ENCODE results near the gene LMNB1. TPM values are rescaled to one million over a fixed set of nuclear protein-coding genes. Genes with fewer than 3 reads are reported as not detected.

LMNB1 gene
- total RNA-seq, 1 donor from 2014 or later: 3.9 TPM

GRCh38 chr5:126878634-126879033, 101.7 kb downstream of the LMNB1 start:
- Histone ChIP-seq H3K27me3 (ENCODE audit: control insufficient read depth, insufficient read depth, low read length) (no peaks in the 10 kb centered on the region), H3K4me3 (ENCODE audit: low read depth, low read length) (no peak overlapping the region), H3K36me3 (ENCODE audit: control insufficient read depth, insufficient read depth, low read length) (no peaks in the 10 kb centered on the region)
- FAIRE-seq: no peak
- TF ChIP-seq CTCF (IDR thresholded peaks at IDR 0.05; ENCODE audit: insufficient read depth, low read length, severe bottlenecking): no peak
- no peak for DNase-seq (ENCODE audit: low read depth)

- FAIRE-seq: no peak
- H3K4me3 ChIP-seq (ENCODE audit: low read depth, low read length): no peak overlapping the region
- no peak for TF ChIP-seq CTCF (IDR thresholded peaks at IDR 0.05; ENCODE audit: insufficient read depth, low read length, severe bottlenecking)
- no peak for DNase-seq (ENCODE audit: low read depth)
- no peaks in the 10 kb centered on the region for H3K36me3 ChIP-seq (ENCODE audit: control insufficient read depth, insufficient read depth, low read length)
- H3K27me3 ChIP-seq (ENCODE audit: control insufficient read depth, insufficient read depth, low read length): no peaks in the 10 kb centered on the region
Measured at GRCh38 chr5:126881821-126882600, 105.1 kb downstream of the LMNB1 start.

GRCh38 chr5:126883564-126884245, 106.8 kb downstream of the LMNB1 start:
- Histone ChIP-seq H3K36me3 (ENCODE audit: control insufficient read depth, insufficient read depth, low read length) (no peaks in the 10 kb centered on the region), H3K4me3 (ENCODE audit: low read depth, low read length) (no peak overlapping the region), H3K27me3 (ENCODE audit: control insufficient read depth, insufficient read depth, low read length) (no peaks in the 10 kb centered on the region)
- FAIRE-seq (no peak), DNase-seq (ENCODE audit: low read depth) (peak; percentile 13)
- no peak for TF ChIP-seq CTCF (IDR thresholded peaks at IDR 0.05; ENCODE audit: insufficient read depth, low read length, severe bottlenecking)

GRCh38 chr5:126884269-126884819, 107.4 kb downstream of the LMNB1 start:
- DNase-seq (ENCODE audit: low read depth) (peak; percentile 97), FAIRE-seq (peak; percentile 93)
- Histone ChIP-seq H3K4me3 (ENCODE audit: low read depth, low read length) (no peak overlapping the region), H3K27me3 (ENCODE audit: control insufficient read depth, insufficient read depth, low read length) (no peaks in the 10 kb centered on the region), H3K36me3 (ENCODE audit: control insufficient read depth, insufficient read depth, low read length) (no peaks in the 10 kb centered on the region)
- TF ChIP-seq CTCF (IDR thresholded peaks at IDR 0.05; ENCODE audit: insufficient read depth, low read length, severe bottlenecking): no peak

Other genes with a start within 250 kb of the LMNB1 start
- gene ALDH7A1, start 181.9 kb upstream of the LMNB1 start, total RNA-seq: 44.2 and 46.7 TPM in 2 replicates
- gene PHAX, start 176.2 kb upstream of the LMNB1 start, total RNA-seq: 39.7 and 56.9 TPM in 2 replicates

All from bronchial epithelial cell (primary cell).